Loucy (cell line): ENCODE data around the gene RNF181.

Source experiments
- H2AFZ ChIP-seq: fragments of 200-600 bp; sonication (generic); 2 replicates; pipeline ENCODE4 v1.6.0; 2016; ENCODE audit warnings: antibody characterized with exemption, mild to moderate bottlenecking, low read length, moderate library complexity
- H3F3A ChIP-seq: fragments of 200-600 bp; 2 replicates; pipeline ENCODE4 v1.6.0; 2016; ENCODE audit warnings: antibody characterized with exemption, low read depth, mild to moderate bottlenecking
- H3K27me3 ChIP-seq: fragments of 200-600 bp; sonication (generic); 2 replicates; pipeline ENCODE4 v1.6.1; 2014; ENCODE audit warnings: low read length, mild to moderate bottlenecking; ENCODE audit not compliant: insufficient read depth, poor library complexity, severe bottlenecking
- H3K36me3 ChIP-seq: fragments of 200-600 bp; sonication (generic); 2 replicates; pipeline ENCODE4 v1.6.1; 2016; ENCODE audit warnings: low read length; ENCODE audit not compliant: insufficient read depth
- H3K4me1 ChIP-seq: fragments of 200-600 bp; sonication (generic); 2 replicates; pipeline ENCODE4 v1.5.1; 2014; ENCODE audit warnings: low read length, mild to moderate bottlenecking; ENCODE audit not compliant: insufficient read depth, poor library complexity, severe bottlenecking
- H3K4me2 ChIP-seq: fragments of 200-600 bp; sonication (generic); 2 replicates; pipeline ENCODE4 v1.6.0; 2014; ENCODE audit warnings: antibody characterized with exemption, low read length, low read depth, mild to moderate bottlenecking; ENCODE audit not compliant: poor library complexity, severe bottlenecking
- H3K4me3 ChIP-seq: fragments of 200-600 bp; sonication (generic); 2 replicates; pipeline ENCODE4 v1.5.1; 2014; ENCODE audit warnings: low read length, mild to moderate bottlenecking, mixed read lengths; ENCODE audit not compliant: poor library complexity, severe bottlenecking
- H3K79me2 ChIP-seq: fragments of 200-600 bp; sonication (generic); 2 replicates; pipeline ENCODE4 v1.6.1; 2014; ENCODE audit warnings: low read length; ENCODE audit not compliant: insufficient read depth
- H3K9ac ChIP-seq: fragments of 200-600 bp; sonication (generic); 2 replicates; pipeline ENCODE4 v1.6.0; 2014; ENCODE audit warnings: mild to moderate bottlenecking, low read depth, low read length, moderate library complexity; ENCODE audit not compliant: poor library complexity, severe bottlenecking
- H3K9me2 ChIP-seq: fragments of 200-600 bp; sonication (generic); replicated peaks from 2 replicates; pipeline ENCODE4 v1.6.1; 2016; ENCODE audit warnings: low read depth, low read length, mixed read lengths
- H3K9me3 ChIP-seq: fragments of 200-600 bp; sonication (generic); 2 replicates; pipeline ENCODE4 v1.6.1; 2014; ENCODE audit warnings: mild to moderate bottlenecking, antibody characterized with exemption, low read length, low read depth; ENCODE audit not compliant: insufficient read depth
- H4K20me1 ChIP-seq: fragments of 200-600 bp; sonication (generic); 2 replicates; pipeline ENCODE4 v1.6.0; 2014; ENCODE audit warnings: antibody characterized with exemption, low read length, mild to moderate bottlenecking; ENCODE audit not compliant: insufficient read depth, poor library complexity, severe bottlenecking
- EZH2phosphoT487 ChIP-seq: fragments of 200-600 bp; IDR thresholded peaks from 2 replicates; pipeline ENCODE4 v1.6.1; 2018; ENCODE audit warnings: antibody characterized with exemption, mild to moderate bottlenecking, moderate library complexity, borderline replicate concordance
- TF ChIP-seq, protein P1 (sequence below): fragments of 200-600 bp; sonication (generic); conservative IDR thresholded peaks from 2 replicates; pipeline ENCODE4 v1.5.1; 2014; ENCODE audit warnings: mild to moderate bottlenecking, antibody characterized with exemption, low read length

RNF181 gene

DNA sequence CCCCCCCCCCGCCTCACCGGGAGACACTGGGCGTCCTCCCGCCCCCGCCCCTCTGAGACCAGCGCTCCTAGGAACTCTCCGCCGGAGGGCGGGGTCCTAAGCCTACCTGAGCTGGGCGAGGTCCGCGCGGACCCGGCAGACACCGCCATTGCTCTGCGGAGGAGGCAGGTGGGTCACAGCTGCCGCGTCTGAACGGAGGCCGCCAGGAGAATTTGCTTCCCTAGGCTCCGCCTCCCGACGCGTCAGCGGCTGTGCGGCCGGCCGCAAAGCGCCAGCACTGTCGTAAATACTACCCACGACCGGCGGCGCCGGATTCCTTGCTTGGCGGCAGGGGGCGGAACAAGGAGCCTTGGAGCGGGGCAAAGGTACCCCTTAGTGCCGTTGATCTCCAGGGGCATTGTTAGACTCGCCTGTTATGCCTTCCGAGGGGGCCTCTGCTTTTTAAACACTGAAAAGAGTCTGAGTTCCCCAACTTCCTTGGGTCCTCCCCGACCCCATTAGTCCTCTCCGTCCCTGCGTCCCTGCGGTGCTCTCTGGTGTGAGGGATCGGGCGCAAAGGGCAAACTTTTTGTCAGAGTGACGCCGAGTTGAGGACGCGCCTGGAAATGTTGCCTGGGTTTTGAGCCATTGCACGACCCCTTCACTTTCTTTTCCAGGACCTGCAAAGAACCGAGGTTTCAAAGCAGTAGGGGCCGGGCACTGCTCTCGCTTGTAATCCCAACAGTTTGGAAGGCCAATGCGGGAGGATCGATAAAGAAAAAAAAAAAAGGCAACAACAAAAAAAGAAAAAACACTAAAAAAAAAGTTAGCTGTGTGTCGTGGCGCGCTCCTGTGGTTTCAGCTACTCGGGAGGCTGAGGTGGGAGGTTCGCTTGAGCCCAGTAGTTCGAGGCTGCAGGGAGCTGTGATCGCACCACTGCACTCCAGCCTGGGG lies 34.0 kb upstream of the RNF181 start, which contains the start of gene GGCX:
Gene GGCX, minus strand, starts transcription at position 214 of the 933 bp plus-strand sequence. Its CDS starts 65 bp downstream, at position 149.
- TF ChIP-seq, protein P1, sequence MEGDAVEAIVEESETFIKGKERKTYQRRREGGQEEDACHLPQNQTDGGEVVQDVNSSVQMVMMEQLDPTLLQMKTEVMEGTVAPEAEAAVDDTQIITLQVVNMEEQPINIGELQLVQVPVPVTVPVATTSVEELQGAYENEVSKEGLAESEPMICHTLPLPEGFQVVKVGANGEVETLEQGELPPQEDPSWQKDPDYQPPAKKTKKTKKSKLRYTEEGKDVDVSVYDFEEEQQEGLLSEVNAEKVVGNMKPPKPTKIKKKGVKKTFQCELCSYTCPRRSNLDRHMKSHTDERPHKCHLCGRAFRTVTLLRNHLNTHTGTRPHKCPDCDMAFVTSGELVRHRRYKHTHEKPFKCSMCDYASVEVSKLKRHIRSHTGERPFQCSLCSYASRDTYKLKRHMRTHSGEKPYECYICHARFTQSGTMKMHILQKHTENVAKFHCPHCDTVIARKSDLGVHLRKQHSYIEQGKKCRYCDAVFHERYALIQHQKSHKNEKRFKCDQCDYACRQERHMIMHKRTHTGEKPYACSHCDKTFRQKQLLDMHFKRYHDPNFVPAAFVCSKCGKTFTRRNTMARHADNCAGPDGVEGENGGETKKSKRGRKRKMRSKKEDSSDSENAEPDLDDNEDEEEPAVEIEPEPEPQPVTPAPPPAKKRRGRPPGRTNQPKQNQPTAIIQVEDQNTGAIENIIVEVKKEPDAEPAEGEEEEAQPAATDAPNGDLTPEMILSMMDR, result no peak
- TF ChIP-seq EZH2phosphoT487, result no peak
- Histone ChIP-seq H3K79me2 (peaks cover 47% of the 10 kb centered on the region), H3K27me3 (no peaks in the 10 kb centered on the region), H3K36me3 (no peaks in the 10 kb centered on the region), H3K9me3 (no peaks in the 10 kb centered on the region), H3K4me1 (peaks cover 15% of the 10 kb centered on the region), H4K20me1 (peaks cover 4% of the 10 kb centered on the region), H3K9me2 (no peaks in the 10 kb centered on the region), H3K9ac (peak within 1 kb of the TSS; percentile 97), H2AFZ (peak within 1 kb of the TSS; percentile 97), H3K4me3 (peak within 1 kb of the TSS; percentile 98), H3K4me2 (peak within 1 kb of the TSS; percentile 93), H3F3A (no peaks in the 10 kb centered on the region)

DNA sequence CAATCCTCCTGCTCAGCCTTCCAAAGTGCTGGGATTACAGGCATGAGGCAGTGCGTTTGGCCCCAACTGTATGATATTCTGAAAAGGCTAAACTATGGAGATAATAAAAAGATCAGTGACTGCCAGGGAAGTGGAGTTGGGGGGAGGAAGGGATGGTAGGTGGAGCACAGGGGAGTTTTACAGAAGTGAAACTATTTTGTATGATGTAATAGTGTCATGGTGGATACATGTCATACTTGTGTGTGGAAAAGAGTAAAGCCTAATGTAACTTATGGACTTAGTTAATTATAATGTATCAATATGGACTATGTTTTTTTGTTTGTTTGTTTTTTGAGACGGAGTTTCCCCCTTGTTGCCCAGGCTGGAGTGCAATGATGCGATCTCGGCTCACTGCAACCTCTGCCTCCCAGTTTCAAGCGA lies 31.4 kb upstream of the RNF181 start:
- TF ChIP-seq EZH2phosphoT487, result no peak
- TF ChIP-seq, protein P1, result no peak
- no peaks in the 10 kb centered on the region for H4K20me1 ChIP-seq
- H3K79me2 ChIP-seq, result peaks cover 25% of the 10 kb centered on the region
- no peaks in the 10 kb centered on the region for H3K36me3 ChIP-seq
- no peak overlapping the region for H3K9ac ChIP-seq
- no peaks in the 10 kb centered on the region for H3K9me2 ChIP-seq
- H3K4me2 ChIP-seq, result no peak overlapping the region
- H3K9me3 ChIP-seq, result no peaks in the 10 kb centered on the region
- H3K4me3 ChIP-seq, result no peak overlapping the region
- no peak overlapping the region; the same call in 1 of the 2 replicates for H2AFZ ChIP-seq
- H3K27me3 ChIP-seq, result no peaks in the 10 kb centered on the region
- no peaks in the 10 kb centered on the region for H3F3A ChIP-seq
- H3K4me1 ChIP-seq, result peaks cover 12% of the 10 kb centered on the region

DNA sequence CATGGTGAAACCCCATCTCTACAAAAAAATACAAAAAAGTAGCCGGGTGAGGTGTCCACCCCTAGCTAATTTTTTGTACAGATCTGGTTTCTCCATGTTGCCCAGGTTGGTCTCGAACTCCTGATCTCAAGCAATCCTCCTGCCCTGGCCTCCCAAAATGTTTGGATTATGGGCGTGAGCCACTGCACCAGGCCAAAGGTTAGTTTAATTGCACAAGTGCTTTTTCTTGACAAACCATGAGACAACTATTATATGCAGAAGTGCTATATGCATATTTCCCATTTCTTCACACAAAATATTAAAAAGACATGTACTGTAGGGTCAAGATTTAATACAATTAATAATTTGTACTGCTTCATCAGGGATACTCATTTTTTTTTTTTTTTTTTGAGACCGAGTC lies 29.3 kb upstream of the RNF181 start:
- Histone ChIP-seq H3K27me3 (no peaks in the 10 kb centered on the region), H3K9me2 (no peaks in the 10 kb centered on the region), H3K79me2 (peaks cover 6% of the 10 kb centered on the region; the same call in 1 of the 2 replicates), H3K4me2 (no peak overlapping the region), H3K9me3 (no peaks in the 10 kb centered on the region), H3K4me3 (no peak overlapping the region), H4K20me1 (no peaks in the 10 kb centered on the region), H3K9ac (no peak overlapping the region), H3K4me1 (peaks cover 2% of the 10 kb centered on the region), H3K36me3 (no peaks in the 10 kb centered on the region), H3F3A (no peaks in the 10 kb centered on the region), H2AFZ (no peak overlapping the region)
- no peak for TF ChIP-seq EZH2phosphoT487
- TF ChIP-seq, protein P1, result no peak
